HG03439 (cell line): ENCODE measurements around the gene PHYKPL.

Source experiments
- ATAC-seq: cut with Tn5 transposase; IDR thresholded peaks from one replicate; pipeline ENCODE4 v1.9.1; 2021; ENCODE audit warnings: mild to moderate bottlenecking, moderate library complexity; ENCODE audit not compliant: unreplicated experiment

The PHYKPL gene

GRCh38 chr5:178224403-178224802 lies 8.2 kb downstream of the PHYKPL start:
- ATAC-seq, result no peak

DNA sequence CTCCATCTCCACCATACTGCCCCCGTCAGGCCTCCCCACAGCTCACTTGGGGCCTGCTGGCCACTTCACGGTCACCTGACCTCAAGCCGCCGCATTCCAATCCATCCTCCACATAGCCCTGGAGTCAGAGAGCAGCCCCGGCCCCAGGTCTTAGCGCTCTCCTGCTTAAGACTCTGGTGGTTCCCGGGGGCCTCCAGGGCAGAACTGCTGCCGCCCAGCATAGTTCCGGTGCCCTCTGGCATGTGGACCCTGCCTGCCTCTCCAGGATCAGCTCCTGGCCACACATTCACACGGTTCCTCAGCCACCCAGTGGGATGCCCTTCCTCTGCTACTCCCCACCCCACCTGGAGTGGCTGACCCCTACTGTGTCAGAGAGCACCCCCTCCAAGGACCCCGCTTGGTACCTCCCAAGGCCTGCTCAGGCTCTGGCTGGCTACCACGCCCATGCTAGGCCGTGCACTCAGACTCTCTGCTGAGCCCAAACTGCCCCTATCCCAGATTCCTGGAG lies 8.7 kb downstream of the PHYKPL start:
- ATAC-seq, result no peak

- ATAC-seq, result no peak
Observed at GRCh38 chr5:178223196-178223773, 9.3 kb downstream of the PHYKPL start.

DNA sequence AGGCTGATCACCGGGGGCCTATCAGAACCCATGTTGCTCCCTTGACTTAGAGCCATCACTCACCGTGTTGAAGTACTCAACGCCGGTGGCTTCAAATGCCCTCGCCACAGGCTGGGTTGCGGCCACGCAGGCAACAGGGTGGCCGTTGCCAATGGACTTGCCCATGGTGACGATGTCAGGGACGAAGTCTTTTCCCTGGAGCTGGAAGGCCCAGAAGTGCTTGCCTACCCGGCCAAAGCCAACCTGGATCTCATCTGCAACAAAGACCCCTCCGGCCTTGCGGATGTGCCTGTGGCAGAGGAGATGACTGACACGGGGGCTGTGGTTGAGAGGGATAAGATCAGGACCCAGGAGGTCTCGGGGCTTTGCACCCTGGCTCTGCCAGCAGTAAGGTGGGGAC lies 10.3 kb downstream of the PHYKPL start:
- no peak for ATAC-seq

GRCh38 chr5:178221853-178222252 lies 10.7 kb downstream of the PHYKPL start:
- ATAC-seq, result no peak

DNA sequence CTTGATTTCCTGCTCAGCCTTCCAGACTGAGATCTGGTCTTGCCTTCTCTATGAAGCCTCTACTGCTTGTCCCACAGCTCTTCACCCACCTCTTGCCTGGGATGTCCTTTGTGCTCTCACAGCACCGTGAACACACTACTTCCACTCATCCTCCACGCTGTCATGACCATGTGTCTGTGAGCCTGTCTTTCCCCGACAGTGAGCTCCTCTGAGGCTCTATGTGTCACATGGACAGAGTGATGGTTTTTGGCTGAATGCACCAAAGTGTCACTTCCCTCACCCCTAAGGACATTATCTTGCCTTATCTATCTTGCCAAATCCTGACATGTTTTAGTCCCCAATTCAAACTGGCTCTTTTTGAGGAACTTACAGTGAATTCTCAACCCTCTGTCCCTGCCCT lies 11.3 kb downstream of the PHYKPL start:
- ATAC-seq, result no peak

DNA sequence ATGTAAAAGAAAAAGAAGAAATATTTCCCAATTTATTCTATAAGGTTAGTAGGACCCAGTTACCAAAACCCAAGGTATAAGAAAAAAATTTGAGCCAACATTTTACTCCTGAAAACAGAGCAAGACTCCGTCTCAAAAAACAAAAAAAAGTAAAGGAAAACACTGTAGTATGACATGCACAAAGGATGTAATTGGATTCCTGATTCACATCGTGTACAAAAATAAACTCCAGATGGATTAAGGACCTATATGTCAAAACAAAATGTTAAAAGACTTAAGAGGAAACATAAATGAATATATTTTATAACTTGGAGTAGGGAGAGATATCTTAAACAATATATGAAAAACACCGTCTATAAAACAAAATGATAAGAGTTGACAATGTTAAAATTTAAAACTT lies 13.8 kb downstream of the PHYKPL start:
- ATAC-seq, result no peak

- ATAC-seq, result no peak
Observed at GRCh38 chr5:178218237-178218776, 14.3 kb downstream of the PHYKPL start.

DNA sequence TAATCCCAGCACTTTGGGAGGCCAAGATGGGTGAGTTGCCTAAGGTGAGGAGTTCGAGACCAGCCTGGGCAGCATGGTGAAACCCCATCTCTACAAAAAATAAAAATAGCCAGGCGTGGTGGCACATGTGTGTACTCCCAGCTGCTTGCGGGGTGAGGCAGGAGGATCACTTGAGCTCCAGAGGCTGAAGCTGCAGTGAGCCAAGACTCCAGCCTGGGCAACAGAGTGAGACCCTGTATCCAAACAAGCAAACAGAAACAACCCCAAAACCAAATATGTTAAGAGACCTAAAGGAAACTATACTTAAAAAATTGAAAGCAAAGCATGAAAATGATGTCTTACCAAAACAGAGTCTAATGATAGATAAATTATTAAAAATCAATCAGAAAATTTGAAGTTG lies 15.8 kb downstream of the PHYKPL start:
- ATAC-seq, result no peak

DNA sequence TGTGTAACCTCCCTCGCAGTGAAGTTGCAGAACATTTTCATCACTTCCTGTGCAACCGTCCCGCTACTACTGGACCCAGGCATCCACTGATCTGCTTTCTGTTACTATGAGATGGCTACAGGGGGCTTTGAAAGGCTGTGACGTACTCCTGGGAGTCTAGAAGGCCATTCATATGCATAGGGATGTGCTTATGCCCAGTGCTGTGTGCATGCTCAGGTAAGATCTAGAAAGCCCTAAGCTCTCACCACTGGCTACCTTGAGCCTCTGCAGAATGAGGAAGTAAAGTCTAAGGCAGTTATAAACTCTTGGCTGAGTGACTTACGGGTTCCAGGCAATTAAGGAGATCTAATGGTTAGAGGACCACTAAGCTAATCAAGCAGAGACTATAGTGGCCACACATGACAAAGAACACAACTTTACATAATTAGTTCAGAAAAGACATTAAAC lies 16.5 kb downstream of the PHYKPL start:
- no peak for ATAC-seq

- ATAC-seq, result no peak
Observed at GRCh38 chr5:178215280-178216002, 17.2 kb downstream of the PHYKPL start.

DNA sequence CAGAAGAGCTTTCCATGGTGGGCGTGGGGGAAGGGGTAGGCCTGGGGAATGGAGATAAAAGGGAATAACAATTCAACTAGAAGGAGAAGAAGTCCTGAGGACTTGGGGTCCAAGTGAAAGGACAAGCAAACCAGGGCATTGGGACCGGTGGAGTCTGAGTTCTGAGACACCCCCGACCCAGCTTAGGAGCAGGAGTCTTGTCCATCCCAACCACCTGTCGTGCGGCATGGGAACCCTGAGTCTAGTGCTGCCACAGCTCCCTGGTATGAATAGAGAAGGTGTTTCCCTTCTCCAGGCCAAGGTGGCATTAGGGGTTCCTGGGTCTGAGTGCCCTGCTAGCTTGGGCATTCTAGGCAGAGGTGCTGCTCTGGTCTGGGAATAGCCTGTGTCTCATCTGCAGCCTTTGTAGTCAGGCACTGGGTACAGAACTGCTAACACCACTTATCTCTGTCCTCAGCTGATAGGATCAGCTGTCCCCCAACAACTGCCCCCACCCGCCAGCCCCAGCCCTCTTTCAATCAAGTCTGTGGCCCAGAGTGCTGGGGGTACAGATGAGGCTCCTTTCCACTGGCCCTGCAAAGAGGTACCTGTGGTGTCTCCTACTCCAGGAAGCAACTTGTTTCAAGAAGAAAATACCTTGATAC lies 18.3 kb downstream of the PHYKPL start:
- ATAC-seq, result no peak

- no peak for ATAC-seq
Observed at GRCh38 chr5:178213748-178214151, 18.9 kb downstream of the PHYKPL start.

- no peak for ATAC-seq
Observed at GRCh38 chr5:178213003-178213461, 19.6 kb downstream of the PHYKPL start.

DNA sequence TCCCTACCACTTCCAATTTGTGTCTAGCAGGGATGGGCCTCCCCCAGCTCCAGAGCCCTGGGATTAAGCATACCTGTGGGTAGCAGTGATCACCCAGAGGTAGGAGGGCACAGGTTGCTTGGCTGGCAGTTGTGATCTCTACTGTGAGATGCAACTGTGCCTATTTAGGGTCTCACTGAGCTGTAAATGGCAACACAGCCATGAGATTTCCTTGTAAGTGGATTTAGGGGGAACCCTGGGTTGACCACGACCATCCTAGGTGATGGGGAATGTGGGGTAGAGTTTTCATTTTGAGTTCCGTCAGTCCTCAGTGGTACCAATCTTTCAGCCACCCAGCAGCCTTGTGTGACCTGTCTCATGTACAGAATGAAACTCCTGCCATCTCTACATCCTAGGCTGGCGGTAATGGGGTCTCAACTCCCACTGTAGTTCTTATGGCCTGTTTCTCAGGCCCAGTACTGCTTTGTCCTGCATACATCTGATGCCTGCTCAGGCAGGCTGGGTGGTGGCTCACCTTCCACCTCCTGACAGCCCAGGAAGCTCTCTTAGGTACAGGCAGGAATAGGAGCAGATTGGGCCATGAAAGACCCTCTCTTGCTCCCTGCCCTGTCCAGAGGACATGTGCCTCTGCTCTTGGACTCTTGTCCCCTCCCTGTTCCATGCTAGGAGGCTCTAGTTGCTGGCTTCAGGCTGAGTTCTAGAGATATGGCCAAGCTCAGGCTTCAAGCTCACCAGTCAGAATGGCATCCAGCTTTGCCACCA lies 20.2 kb downstream of the PHYKPL start:
- no peak for ATAC-seq

- no peak for ATAC-seq
Observed at GRCh38 chr5:178211095-178212048, 21.2 kb downstream of the PHYKPL start.

GRCh38 chr5:178210686-178211085 lies 21.9 kb downstream of the PHYKPL start:
- ATAC-seq, result no peak

DNA sequence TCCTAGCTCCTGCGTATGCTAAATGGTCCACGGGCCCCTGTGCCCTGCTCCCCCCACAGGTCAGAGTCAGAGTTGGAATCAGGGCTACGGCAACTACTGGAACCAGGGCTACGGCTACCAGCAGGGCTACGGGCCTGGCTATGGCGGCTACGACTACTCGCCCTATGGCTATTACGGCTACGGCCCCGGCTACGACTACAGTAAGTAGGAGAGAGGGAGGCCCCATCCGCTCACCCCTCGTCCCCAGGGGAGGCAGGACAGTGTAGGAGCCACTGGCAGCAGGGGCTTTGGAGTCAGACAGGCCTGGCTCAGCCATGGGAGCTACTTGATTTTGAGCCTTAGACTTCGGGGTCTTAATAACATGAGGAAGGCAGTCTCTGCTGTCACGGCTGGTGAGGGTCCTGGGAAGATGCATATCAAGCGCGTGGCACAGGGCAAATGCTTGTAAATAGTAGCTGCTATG lies 22.5 kb downstream of the PHYKPL start:
- no peak for ATAC-seq

GRCh38 chr5:178209334-178210072 lies 23.1 kb downstream of the PHYKPL start:
- ATAC-seq, result no peak
